Measurements from ENCODE around the gene WNT1.

- TF ChIP-seq POLR2A (IDR thresholded peaks at IDR 0.05), result no peak
- TF ChIP-seq, protein P1, sequence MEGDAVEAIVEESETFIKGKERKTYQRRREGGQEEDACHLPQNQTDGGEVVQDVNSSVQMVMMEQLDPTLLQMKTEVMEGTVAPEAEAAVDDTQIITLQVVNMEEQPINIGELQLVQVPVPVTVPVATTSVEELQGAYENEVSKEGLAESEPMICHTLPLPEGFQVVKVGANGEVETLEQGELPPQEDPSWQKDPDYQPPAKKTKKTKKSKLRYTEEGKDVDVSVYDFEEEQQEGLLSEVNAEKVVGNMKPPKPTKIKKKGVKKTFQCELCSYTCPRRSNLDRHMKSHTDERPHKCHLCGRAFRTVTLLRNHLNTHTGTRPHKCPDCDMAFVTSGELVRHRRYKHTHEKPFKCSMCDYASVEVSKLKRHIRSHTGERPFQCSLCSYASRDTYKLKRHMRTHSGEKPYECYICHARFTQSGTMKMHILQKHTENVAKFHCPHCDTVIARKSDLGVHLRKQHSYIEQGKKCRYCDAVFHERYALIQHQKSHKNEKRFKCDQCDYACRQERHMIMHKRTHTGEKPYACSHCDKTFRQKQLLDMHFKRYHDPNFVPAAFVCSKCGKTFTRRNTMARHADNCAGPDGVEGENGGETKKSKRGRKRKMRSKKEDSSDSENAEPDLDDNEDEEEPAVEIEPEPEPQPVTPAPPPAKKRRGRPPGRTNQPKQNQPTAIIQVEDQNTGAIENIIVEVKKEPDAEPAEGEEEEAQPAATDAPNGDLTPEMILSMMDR (IDR thresholded peaks at IDR 0.05), result no peak
Observed at GRCh38 chr12:49008943-49009342, 30.8 kb downstream of the WNT1 start.
